ENCODE measurements around the gene MRPL58. TPM values are rescaled to one million over a fixed set of nuclear protein-coding genes. Genes with fewer than 3 reads are reported as not detected.
A peak's percentile ranks its signal among the peaks of the same experiment; 100 is the strongest.

Gene MRPL58
- total RNA-seq, 1 experiment from 2014 or later = 41.9 TPM

DNA sequence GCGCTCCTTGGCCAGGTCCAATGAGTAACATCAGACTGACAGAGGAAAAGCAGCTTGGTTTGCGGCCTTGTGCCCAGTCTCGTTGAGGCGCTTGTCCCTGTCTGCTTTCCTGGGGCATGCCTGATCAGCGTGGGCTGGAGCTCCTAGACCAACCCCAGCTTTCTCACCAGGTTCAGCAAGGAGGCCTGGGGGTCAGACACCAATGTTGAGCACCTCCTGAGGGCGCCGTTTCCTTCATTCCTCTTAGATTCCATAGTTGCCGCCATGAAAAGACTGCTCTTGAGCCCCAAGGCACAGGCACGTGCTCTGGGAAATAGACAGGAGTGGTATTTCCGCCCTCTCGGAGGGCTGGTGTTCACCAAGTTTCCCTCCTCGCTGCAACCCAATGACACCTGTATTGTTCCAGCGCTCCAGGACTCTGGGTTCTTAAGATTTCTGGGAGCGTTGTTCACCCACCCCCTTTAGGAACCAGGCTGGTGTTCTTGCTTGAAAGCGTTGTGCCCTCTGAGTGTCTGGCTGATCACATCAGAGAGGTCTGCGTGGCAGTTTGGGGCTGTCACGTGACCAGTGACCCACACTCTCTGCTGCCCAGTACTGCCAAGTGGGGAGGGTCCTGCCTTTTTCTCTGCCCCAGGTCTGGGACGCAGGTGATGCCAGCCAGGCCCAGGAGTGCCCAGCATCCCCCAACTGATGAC is 52.5 kb downstream of the MRPL58 start:
- H3K4me3 Mint-ChIP-seq = no peak overlapping the region
- TF ChIP-seq KAT7 (CRISPR knock-in tag; IDR thresholded peaks at IDR 0.05; ENCODE audit: borderline replicate concordance) (no peak), FOXK1 (CRISPR knock-in tag; IDR thresholded peaks at IDR 0.05) (no peak), PRDM15 (CRISPR knock-in tag; IDR thresholded peaks at IDR 0.05) (no peak), ZNF138 (CRISPR knock-in tag; conservative IDR thresholded peaks at IDR 0.05) (no peak), SMAD3 (CRISPR knock-in tag; IDR thresholded peaks at IDR 0.05; ENCODE audit: borderline replicate concordance) (no peak), RELA (CRISPR knock-in tag; IDR thresholded peaks at IDR 0.05; ENCODE audit: borderline replicate concordance) (no peak), ZMAT4 (CRISPR knock-in tag; IDR thresholded peaks at IDR 0.05) (no peak), E2F5 (CRISPR knock-in tag; IDR thresholded peaks at IDR 0.05) (no peak), ZNF263 (CRISPR knock-in tag; IDR thresholded peaks at IDR 0.05; ENCODE audit: low read depth) (no peak), RORB (CRISPR knock-in tag; IDR thresholded peaks at IDR 0.05) (no peak), ZNF423 (CRISPR knock-in tag; IDR thresholded peaks at IDR 0.05) (no peak), JAZF1 (CRISPR knock-in tag; IDR thresholded peaks at IDR 0.05) (no peak), SOX15 (CRISPR knock-in tag; IDR thresholded peaks at IDR 0.05) (no peak), ELF4 (CRISPR knock-in tag; IDR thresholded peaks at IDR 0.05; ENCODE audit: low read depth) (no peak), JUN (CRISPR knock-in tag; IDR thresholded peaks at IDR 0.05) (no peak), ZNF671 (CRISPR knock-in tag; IDR thresholded peaks at IDR 0.05) (no peak), USF2 (CRISPR knock-in tag; IDR thresholded peaks at IDR 0.05) (no peak), NFATC4 (CRISPR knock-in tag; IDR thresholded peaks at IDR 0.05) (no peak)
- TF ChIP-seq, protein P1, sequence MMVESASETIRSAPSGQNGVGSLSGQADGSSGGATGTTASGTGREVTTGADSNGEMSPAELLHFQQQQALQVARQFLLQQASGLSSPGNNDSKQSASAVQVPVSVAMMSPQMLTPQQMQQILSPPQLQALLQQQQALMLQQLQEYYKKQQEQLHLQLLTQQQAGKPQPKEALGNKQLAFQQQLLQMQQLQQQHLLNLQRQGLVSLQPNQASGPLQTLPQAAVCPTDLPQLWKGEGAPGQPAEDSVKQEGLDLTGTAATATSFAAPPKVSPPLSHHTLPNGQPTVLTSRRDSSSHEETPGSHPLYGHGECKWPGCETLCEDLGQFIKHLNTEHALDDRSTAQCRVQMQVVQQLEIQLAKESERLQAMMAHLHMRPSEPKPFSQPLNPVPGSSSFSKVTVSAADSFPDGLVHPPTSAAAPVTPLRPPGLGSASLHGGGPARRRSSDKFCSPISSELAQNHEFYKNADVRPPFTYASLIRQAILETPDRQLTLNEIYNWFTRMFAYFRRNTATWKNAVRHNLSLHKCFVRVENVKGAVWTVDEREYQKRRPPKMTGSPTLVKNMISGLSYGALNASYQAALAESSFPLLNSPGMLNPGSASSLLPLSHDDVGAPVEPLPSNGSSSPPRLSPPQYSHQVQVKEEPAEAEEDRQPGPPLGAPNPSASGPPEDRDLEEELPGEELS (CRISPR knock-in tag; IDR thresholded peaks at IDR 0.05) = no peak
- TF ChIP-seq, protein P2, sequence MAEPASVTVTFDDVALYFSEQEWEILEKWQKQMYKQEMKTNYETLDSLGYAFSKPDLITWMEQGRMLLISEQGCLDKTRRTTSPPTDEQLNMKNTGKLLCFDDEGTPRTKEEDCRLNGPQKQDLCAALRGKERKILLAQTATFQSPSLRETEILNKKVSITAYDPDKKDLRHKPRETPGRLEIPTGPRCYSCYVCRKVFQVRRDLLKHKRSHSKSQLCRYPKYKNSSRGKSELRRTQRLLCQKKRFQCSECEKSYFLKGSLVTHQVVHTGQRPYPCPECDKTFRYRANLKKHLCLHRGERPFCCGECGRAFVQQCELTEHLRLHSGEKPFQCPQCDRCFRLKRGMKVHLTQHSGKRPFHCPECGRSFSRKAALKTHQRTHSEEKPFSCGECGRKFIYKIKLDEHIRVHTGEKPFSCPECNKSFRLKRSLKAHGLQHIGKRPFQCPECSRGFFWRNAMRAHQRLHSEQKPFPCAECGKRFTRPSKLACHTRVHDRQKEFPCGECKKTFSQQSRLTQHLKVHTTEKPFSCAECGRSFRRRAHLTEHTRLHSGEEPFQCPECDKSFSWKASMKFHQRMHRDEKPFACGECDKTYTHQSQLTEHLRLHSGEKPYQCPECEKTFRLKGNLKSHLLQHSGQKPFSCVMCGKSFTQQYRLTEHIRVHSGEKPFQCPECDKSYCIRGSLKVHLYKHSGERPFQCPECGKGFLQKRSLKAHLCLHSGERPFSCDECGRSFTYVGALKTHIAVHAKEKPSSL (CRISPR knock-in tag; conservative IDR thresholded peaks at IDR 0.05) = no peak
- no peaks in the 10 kb centered on the region for H3K27me3 Mint-ChIP-seq (ENCODE audit: low read depth)
- DNase-seq (ENCODE audit: low spot score) (peak; percentile 48), ATAC-seq (peak; percentile 52)
- H3K9me3 Mint-ChIP-seq = no peaks in the 10 kb centered on the region
- no peak overlapping the region for H3K27ac Mint-ChIP-seq
- H3K36me3 Mint-ChIP-seq = peaks cover 45% of the 10 kb centered on the region
- H3K4me1 Mint-ChIP-seq = no peaks in the 10 kb centered on the region
- ChIA-PET POLR2A (interaction anchor here (1.0 kb wide), 1 partner anchor 39 kb away, joined by 6 read pairs; no protein-coding TSS in a partner anchor), CTCF (interaction anchor here (0.6 to 3.3 kb wide), 13 partner anchors 8 to 138 kb away, joined by 3 to 18 read pairs (median 6); partner anchors contain the start of genes ARMC7, KCTD2, NT5C and SLC16A5)

Data from WTC11 (cell line).